Body of pancreas (tissue), 4 donors: Measurements from ENCODE around the gene STYK1.
"Not testable (repeated sequence)": the region's sequence is repeated elsewhere in the genome, so short reads cannot be mapped to it uniquely, and the experiment has no call there.

Experiments
- POLR2A ChIP-seq, 3 donors: fragments of 450-650 bp; IDR thresholded peaks; one replicate each; pipeline ENCODE4 v1.6.1; 2016; ENCODE audit warnings: antibody characterized with exemption in 3 of 3, mild to moderate bottlenecking in 2 of 3
- TF ChIP-seq, protein P1 (sequence below), 7 experiments: fragments of 450-650 bp in 4 of 7; fragments of 200-600 bp in 3 of 7; sonication (generic) in 3 of 7; IDR thresholded peaks; one replicate each; pipeline ENCODE4 v1.5.1; 2016 to 2019; ENCODE audit warnings: antibody characterized with exemption in 7 of 7

- TF ChIP-seq, protein P1, sequence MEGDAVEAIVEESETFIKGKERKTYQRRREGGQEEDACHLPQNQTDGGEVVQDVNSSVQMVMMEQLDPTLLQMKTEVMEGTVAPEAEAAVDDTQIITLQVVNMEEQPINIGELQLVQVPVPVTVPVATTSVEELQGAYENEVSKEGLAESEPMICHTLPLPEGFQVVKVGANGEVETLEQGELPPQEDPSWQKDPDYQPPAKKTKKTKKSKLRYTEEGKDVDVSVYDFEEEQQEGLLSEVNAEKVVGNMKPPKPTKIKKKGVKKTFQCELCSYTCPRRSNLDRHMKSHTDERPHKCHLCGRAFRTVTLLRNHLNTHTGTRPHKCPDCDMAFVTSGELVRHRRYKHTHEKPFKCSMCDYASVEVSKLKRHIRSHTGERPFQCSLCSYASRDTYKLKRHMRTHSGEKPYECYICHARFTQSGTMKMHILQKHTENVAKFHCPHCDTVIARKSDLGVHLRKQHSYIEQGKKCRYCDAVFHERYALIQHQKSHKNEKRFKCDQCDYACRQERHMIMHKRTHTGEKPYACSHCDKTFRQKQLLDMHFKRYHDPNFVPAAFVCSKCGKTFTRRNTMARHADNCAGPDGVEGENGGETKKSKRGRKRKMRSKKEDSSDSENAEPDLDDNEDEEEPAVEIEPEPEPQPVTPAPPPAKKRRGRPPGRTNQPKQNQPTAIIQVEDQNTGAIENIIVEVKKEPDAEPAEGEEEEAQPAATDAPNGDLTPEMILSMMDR (IDR thresholded peaks at IDR 0.05), result not testable (repeated sequence)
- not testable (repeated sequence) for TF ChIP-seq POLR2A (IDR thresholded peaks at IDR 0.05)
Measured at GRCh38 chr12:10611258-10611657, 62.6 kb downstream of the STYK1 start.
